ENCODE measurements around the gene GABRG3. TPM values are rescaled to one million over a fixed set of nuclear protein-coding genes. Genes with fewer than 3 reads are reported as not detected.

GABRG3 gene
- total and polyA plus RNA-seq, 2 donors (not counting 3 experiments of a cell fraction or from before 2014, with no cell fraction given) = not detected

DNA sequence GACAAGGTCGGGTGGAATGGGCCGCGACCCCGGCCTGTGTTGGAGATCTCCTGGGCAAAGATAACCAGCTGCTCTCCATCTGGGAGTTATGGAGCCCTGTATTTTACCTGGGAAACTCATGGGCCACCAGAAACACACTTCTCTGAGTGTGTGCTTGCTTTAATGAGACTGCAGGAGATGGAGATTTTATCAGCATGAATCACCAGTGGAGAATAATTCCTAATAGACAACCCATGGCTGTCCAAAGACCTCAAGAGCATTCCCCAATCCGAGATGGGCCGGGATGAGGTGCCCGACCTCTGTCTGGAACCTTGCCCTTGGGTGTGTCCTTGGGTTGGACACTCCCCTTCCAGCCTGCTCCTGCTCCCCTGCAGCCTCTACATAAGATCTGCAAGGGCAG is 389.3 kb downstream of the GABRG3 start:
- CTCF ChIA-PET = no interaction called here
- Histone ChIP-seq H3K36me3 (ENCODE audit: control insufficient read depth in 2 of 2, extremely low read depth in 1 of 2, insufficient read depth in 2 of 2, low read length in 2 of 2) (no peaks in the 10 kb centered on the region), H3K9ac (replicated peaks; ENCODE audit: extremely low read depth, insufficient read depth, low read length) (no peak overlapping the region), H3K9me1 (replicated peaks; ENCODE audit: control insufficient read depth, extremely low read depth, insufficient read depth, low read length) (no peaks in the 10 kb centered on the region), H3K27me3 (ENCODE audit: control insufficient read depth in 2 of 2, insufficient read depth in 2 of 2, low read length in 2 of 2) (no peaks in the 10 kb centered on the region), H2AFZ (ENCODE audit: low read depth, low read length) (no peak overlapping the region), H4K20me1 (replicated peaks; ENCODE audit: control insufficient read depth, extremely low read depth, insufficient read depth, low read length) (no peaks in the 10 kb centered on the region), H3K4me3 (replicated peaks in 1 of 3; ENCODE audit: insufficient read depth in 1 of 3, low read depth in 1 of 3, low read length in 3 of 3) (no peak overlapping the region), H3K4me1 (ENCODE audit: control insufficient read depth, extremely low read depth, insufficient read depth, low read length) (no peaks in the 10 kb centered on the region), H3K27ac (ENCODE audit: insufficient read depth, low read depth, low read length) (no peak overlapping the region), H3K9me3 (replicated peaks; ENCODE audit: control insufficient read depth, insufficient read depth, low read length) (peaks cover 3% of the 10 kb centered on the region), H3K4me2 (ENCODE audit: insufficient read depth, low read length) (no peak overlapping the region), H3K79me2 (ENCODE audit: control insufficient read depth, insufficient read depth, low read length) (no peaks in the 10 kb centered on the region)
- TF ChIP-seq, protein P1, sequence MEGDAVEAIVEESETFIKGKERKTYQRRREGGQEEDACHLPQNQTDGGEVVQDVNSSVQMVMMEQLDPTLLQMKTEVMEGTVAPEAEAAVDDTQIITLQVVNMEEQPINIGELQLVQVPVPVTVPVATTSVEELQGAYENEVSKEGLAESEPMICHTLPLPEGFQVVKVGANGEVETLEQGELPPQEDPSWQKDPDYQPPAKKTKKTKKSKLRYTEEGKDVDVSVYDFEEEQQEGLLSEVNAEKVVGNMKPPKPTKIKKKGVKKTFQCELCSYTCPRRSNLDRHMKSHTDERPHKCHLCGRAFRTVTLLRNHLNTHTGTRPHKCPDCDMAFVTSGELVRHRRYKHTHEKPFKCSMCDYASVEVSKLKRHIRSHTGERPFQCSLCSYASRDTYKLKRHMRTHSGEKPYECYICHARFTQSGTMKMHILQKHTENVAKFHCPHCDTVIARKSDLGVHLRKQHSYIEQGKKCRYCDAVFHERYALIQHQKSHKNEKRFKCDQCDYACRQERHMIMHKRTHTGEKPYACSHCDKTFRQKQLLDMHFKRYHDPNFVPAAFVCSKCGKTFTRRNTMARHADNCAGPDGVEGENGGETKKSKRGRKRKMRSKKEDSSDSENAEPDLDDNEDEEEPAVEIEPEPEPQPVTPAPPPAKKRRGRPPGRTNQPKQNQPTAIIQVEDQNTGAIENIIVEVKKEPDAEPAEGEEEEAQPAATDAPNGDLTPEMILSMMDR (IDR thresholded peaks at IDR 0.05; ENCODE audit: extremely low read depth in 1 of 2, insufficient read depth in 1 of 2, low read depth in 1 of 2, low read length in 2 of 2) = no peak
- TF ChIP-seq POLR2AphosphoS5 (IDR thresholded peaks at IDR 0.05; ENCODE audit: insufficient read depth, low read depth, low read length) (no peak), GATA2 (IDR thresholded peaks at IDR 0.05; ENCODE audit: insufficient read depth, insufficient read length, low read depth, low read length) (no peak), POLR2A (IDR thresholded peaks at IDR 0.05; ENCODE audit: low read depth, low read length) (no peak), MYC (IDR thresholded peaks at IDR 0.05; ENCODE audit: low read depth, low read length) (no peak), JUN (IDR thresholded peaks at IDR 0.05; ENCODE audit: borderline replicate concordance, insufficient read depth, insufficient read length, low read depth) (no peak), FOS (IDR thresholded peaks at IDR 0.05; ENCODE audit: borderline replicate concordance, insufficient read depth, low read length) (no peak), EZH2 (IDR thresholded peaks at IDR 0.05; ENCODE audit: borderline replicate concordance, low read depth, low read length, severe bottlenecking) (no peak)
- TF ChIP-seq, protein P2, sequence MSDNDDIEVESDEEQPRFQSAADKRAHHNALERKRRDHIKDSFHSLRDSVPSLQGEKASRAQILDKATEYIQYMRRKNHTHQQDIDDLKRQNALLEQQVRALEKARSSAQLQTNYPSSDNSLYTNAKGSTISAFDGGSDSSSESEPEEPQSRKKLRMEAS (IDR thresholded peaks at IDR 0.05; ENCODE audit: insufficient read depth, insufficient read length) = no peak
- FAIRE-seq (no peak), DNase-seq (ENCODE audit: low read depth, low spot score) (no peak)
- no TSS peak for BruUV-seq (replicated peaks)
- dilution Hi-C loops (cut with MboI; ENCODE audit: extremely low pct_ligation_motif_present, low sequenced_read_pairs) = no loop called here
- intact Hi-C loops (cut with micrococcal nuclease) = no loop called here
- POLR2A ChIA-PET = no interaction called here

Measured in endothelial cell of umbilical vein (primary cell).